ENCODE results near the gene DNAH11.

DNAH11 gene

GRCh38 chr7:21550076-21550475, 7.2 kb downstream of the DNAH11 start:
- DNase-seq: no peak

GRCh38 chr7:21550821-21551531, 8.1 kb downstream of the DNAH11 start:
- DNase-seq: no peak

DNA sequence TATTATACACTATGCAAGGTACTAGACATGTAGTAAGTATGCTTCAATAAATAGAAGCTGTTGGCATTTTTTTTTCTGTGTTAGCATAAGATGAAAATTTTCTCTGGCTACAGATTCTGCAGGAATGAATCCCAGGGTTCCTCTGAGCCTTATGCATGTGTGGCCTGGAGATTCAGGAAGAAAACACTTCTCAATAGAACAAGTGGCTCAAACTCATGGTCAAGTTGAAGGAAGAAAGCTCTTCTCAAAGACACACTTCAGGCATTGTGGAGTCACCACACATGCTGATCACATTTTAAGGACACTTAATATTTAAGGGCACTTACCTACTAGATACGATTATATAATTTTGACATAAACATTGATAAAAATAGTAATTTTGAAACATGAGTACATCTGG, 19.5 kb downstream of the DNAH11 start:
- no peak for DNase-seq

GRCh38 chr7:21565614-21566013, 22.8 kb downstream of the DNAH11 start:
- DNase-seq: no peak

DNA sequence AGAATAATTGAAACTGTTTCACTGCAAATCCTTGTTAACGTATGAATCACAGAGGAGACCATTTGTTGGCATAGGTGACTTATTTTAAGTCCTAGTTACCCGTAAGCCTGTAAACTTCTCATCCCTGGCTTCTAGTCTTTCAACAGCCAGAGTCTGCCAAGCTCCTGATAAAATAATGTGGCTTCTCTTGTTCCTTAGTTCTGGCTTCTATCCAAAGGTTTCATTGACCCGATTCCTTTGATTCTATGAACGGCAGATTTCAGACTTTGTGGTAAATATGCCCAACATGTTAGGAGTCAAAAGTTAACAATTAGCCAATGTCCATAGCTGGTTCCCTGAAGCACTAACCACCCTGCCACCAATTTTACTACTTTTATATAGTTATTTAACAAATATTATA, 23.3 kb downstream of the DNAH11 start:
- no peak for DNase-seq

DNA sequence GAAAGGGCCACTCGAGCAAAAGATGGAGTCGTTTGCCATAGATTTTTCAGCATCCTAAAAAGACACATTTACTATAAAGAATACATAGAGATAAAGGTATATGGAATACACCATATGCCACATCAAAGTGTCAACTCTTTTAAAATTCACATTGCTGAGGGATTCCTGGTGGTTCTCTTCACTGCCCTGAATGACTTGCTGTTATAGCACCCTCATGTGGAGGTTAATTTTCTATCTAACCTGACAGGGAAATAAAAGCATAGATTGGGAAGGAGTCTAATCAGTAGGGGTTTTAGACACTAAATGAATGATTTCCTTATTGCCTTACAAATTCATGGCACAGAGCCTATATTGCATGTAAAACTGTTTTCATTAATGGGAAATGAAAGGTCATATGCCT, 25.9 kb downstream of the DNAH11 start:
- DNase-seq: no peak

DNA sequence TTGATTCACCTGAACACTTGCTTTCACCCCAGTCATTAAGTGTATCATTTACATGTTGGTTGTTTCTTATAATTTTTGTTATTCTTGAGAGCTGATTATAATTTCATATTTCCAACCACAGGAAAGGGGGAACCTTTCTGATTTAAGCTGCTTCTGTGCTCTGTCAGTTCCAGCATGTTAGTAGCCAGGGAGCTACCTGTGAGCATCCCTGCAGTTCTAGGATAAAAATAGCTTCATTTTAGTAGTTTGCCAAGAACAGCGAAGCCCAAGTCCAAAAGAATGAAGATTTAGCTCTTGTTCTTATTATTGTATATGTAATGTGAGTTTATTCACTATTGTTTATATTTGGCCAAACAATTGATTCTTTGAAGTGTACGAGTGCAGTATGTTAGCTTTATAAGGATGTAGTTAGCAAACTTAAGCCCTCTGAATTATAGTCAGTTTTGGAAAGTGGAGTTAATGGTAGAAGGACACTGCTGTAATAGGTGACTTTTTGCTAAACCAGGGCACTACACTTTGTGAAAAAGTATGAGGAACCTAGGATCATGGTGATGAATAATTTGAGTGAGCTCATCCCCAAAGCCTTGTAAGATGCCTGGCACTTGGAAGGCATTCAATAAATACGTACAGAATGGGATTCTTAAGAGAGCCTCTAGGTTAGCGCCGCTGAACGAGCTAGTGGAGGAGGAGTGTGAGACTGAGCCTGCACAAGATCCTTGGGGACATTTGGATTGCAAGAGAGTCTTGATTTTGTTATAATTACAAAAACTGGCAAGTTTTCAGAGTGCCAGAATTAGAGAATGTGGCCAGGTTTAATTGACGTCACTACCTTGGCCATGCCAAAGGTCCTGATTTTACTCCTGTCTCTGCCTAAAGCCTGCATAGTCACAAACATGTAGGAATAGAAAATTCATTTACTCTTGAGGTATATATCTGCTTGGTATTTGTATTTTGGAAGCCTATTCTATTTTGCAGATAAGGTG, 29.8 kb downstream of the DNAH11 start:
- DNase-seq: no peak

GRCh38 chr7:21579341-21580072, 36.7 kb downstream of the DNAH11 start:
- DNase-seq: no peak

- DNase-seq: no peak
Observed at GRCh38 chr7:21580073-21580521, 37.3 kb downstream of the DNAH11 start.

- DNase-seq: no peak
Observed at GRCh38 chr7:21585070-21585724, 42.4 kb downstream of the DNAH11 start.

GRCh38 chr7:21587139-21587784, 44.4 kb downstream of the DNAH11 start:
- no peak for DNase-seq

- no peak for DNase-seq
Observed at GRCh38 chr7:21596801-21597200, 54.0 kb downstream of the DNAH11 start.

- no peak for DNase-seq
Observed at GRCh38 chr7:21603462-21603861, 60.6 kb downstream of the DNAH11 start.

DNA sequence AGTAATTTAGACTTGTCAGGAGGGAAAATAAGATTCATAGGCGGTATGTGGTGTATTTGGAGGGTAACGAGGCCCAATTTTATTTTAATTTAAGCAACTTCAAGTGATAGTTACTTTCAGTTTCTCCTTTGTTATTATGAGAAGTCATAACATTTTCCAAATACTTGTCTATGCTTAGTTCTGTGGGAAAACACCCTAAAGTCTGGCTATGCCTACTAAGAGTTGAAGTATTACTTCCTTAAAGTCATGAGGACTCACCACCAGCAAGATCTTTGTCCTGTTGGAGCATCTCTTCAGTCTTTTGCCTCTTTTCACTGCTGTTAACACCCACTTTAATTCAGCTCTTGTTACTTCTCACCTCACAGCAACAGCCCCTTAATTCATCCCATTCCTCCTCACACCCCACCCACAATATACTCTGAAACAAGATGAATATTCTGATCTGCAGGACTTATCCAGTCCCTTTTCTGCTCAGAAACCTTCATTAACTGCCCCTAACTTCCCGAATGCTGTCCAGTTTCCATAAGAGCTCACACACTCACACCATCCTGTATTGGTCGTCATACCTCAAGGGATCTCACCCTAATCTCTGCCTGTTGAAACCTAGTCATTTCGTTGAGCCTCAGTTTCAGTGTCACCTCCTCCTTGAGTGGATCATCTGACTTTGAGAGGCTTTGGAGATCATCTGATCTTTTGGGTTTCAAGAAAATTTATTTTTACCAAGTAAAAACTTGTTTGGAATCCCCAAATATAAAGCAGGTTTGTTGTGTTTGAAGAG, 61.3 kb downstream of the DNAH11 start:
- no peak for DNase-seq

DNA sequence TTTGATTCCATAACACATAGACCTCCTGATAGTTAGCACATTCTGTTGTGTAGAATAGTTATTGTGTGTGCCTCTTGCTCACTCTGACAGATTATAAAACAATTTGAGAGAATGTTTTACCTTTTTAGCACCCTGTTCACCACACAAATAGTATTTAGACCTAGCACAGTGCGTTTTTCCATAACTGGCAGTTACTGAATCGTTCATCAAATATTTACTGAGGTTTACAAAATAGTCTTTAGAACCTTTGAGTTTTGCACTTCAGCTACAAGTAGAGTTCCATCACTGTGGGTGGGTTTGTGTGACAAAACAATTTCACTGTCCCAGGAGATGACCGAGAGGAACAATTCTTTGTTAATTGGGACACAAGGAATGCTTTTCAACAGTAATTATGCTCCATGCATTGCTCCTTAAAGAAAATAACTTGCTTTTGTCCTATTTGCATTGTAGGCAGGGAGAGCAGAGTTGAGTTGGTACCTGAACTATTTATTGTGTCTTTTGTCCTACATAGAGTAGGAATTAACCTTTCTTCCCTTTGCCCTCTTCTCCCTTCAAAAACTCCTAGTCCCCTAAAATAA, 62.3 kb downstream of the DNAH11 start:
- DNase-seq: no peak

GRCh38 chr7:21608465-21608864, 65.6 kb downstream of the DNAH11 start:
- DNase-seq: no peak

GRCh38 chr7:21611129-21611528, 68.3 kb downstream of the DNAH11 start:
- DNase-seq: no peak

DNA sequence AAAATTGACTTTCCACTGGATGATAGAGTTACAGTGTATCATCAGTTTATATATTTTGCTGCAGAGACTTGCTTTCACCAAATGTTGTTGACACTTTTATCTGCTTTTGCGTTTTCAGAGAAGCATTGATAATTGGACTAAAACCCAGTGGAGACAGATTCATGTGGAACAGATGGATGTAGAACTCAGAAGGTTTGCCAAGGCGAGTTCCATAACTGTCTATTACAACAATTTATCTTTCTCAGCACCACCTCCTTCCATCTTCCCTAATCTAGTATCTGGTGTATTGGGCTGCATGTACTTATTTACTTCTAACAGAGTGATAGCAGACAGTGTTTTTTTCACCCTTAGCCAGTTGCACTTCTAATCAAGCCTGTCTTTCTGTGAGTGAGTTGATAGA, 73.3 kb downstream of the DNAH11 start:
- DNase-seq: no peak

- no peak for DNase-seq
Observed at GRCh38 chr7:21616796-21617436, 74.1 kb downstream of the DNAH11 start.

DNA sequence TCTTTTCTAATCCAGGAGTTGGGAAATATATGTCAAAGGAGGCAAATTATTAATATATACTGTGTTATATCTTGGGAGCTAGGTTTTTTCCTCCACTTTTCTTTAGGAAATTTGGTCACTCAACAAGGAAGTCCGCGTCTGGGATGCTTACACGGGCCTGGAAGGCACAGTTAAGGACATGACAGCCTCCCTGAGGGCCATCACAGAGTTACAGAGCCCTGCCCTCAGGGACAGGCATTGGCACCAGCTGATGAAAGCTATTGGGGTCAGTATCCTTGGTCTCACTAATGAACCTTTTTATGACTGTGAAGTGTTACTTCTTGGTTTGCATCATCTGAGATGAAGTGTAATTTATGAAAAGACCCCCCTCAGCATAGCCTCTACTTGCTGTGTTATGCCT, 74.7 kb downstream of the DNAH11 start:
- no peak for DNase-seq

All from stimulated activated CD4-positive, alpha-beta T cell treated with anti-CD3 and anti-CD28 coated beads, Interleukin-4, amount 100 ng/mL, for 4 hours (primary cell).